Measurements from ENCODE around the gene RGS19. TPM values are rescaled to one million over a fixed set of nuclear protein-coding genes. Genes with fewer than 3 reads are reported as not detected.

Gene RGS19
- total RNA-seq, 4 donors from 2014 or later, result 12.9 to 35.7 (median 20.1) TPM

GRCh38 chr20:64052326-64052722 lies 27.0 kb downstream of the RGS19 start:
- Histone ChIP-seq H3K4me3 (no peak overlapping the region), H3K27me3 (peaks cover 0 to 85% of the 10 kb centered on the region in 2 donors), H3K9me3 (no peaks in the 10 kb centered on the region), H3K4me1 (peaks cover 0 to 61% (median 4%) of the 10 kb centered on the region in 4 donors), H3K27ac (peak overlapping the region in 2 of 4 donors; percentile 17 to 73), H3K36me3 (no peaks in the 10 kb centered on the region)
- 48 to 86% methylated on average over 5 to 7 of the region's 10 CpGs for WGBS, 2 donors
- no peak for TF ChIP-seq EP300 (IDR thresholded peaks at IDR 0.05)
- TF ChIP-seq POLR2A (IDR thresholded peaks at IDR 0.05), result no peak
- TF ChIP-seq CTCF (IDR thresholded peaks at IDR 0.05), result no peak
- DNase-seq (ENCODE audit: low spot score in 2 of 2), result no peak

GRCh38 chr20:64051561-64052325 lies 27.6 kb downstream of the RGS19 start:
- DNase-seq (ENCODE audit: low spot score in 2 of 2), result no peak
- peaks cover 0 to 56% (median 4%) of the 10 kb centered on the region in 4 donors for H3K4me1 ChIP-seq

GRCh38 chr20:64051033-64051452 lies 28.3 kb downstream of the RGS19 start:
- H3K9me3 ChIP-seq, result no peaks in the 10 kb centered on the region
- 73 to 79% methylated on average over 7 to 11 of the region's 11 CpGs for WGBS, 2 donors
- peaks cover 0 to 49% (median 4%) of the 10 kb centered on the region in 4 donors for H3K4me1 ChIP-seq
- H3K27me3 ChIP-seq, result peaks cover 0 to 88% of the 10 kb centered on the region in 2 donors
- peak overlapping the region in 2 of 4 donors; percentile 55 to 77 for H3K27ac ChIP-seq
- H3K36me3 ChIP-seq, result no peaks in the 10 kb centered on the region
- no peak for DNase-seq (ENCODE audit: low spot score in 2 of 2)
- no peak overlapping the region for H3K4me3 ChIP-seq
- no peak for TF ChIP-seq EP300 (IDR thresholded peaks at IDR 0.05)
- no peak for TF ChIP-seq CTCF (IDR thresholded peaks at IDR 0.05)
- TF ChIP-seq POLR2A (IDR thresholded peaks at IDR 0.05), result no peak

More at GRCh38 chr20:64051561-64052325, 27.6 kb downstream of the RGS19 start:
- peak overlapping the region in 2 of 4 donors; percentile 17 to 77 for H3K27ac ChIP-seq
- H3K9me3 ChIP-seq, result no peaks in the 10 kb centered on the region
- TF ChIP-seq EP300 (IDR thresholded peaks at IDR 0.05) (no peak), CTCF (IDR thresholded peaks at IDR 0.05) (no peak), POLR2A (IDR thresholded peaks at IDR 0.05) (no peak)
- no peak overlapping the region for H3K4me3 ChIP-seq
- 48 to 57% methylated on average over 3 to 14 of the region's 15 CpGs for WGBS, 2 donors
- peaks cover 0 to 88% of the 10 kb centered on the region in 2 donors for H3K27me3 ChIP-seq
- no peaks in the 10 kb centered on the region for H3K36me3 ChIP-seq

GRCh38 chr20:64050261-64051032 lies 28.9 kb downstream of the RGS19 start:
- 66 to 68% methylated on average over 17 to 19 of the region's 23 CpGs for WGBS, 2 donors
- TF ChIP-seq POLR2A (IDR thresholded peaks at IDR 0.05) (no peak), EP300 (IDR thresholded peaks at IDR 0.05) (no peak), CTCF (IDR thresholded peaks at IDR 0.05) (no peak)
- no peak for DNase-seq (ENCODE audit: low spot score in 2 of 2)
- H3K9me3 ChIP-seq, result no peaks in the 10 kb centered on the region
- peaks cover 0 to 88% of the 10 kb centered on the region in 2 donors for H3K27me3 ChIP-seq
- H3K4me1 ChIP-seq, result peaks cover 0 to 43% (median 3%) of the 10 kb centered on the region in 4 donors
- peak overlapping the region in 1 of 4 donors; percentile 47 for H3K4me3 ChIP-seq
- H3K27ac ChIP-seq, result peak overlapping the region in 2 of 4 donors; percentile 55 to 77
- no peaks in the 10 kb centered on the region for H3K36me3 ChIP-seq
